Muscle of arm (tissue), 12 donors: ENCODE results near the gene ZNF804A. TPM values are rescaled to one million over a fixed set of nuclear protein-coding genes. Genes with fewer than 3 reads are reported as not detected.
"Not testable (repeated sequence)": the region's sequence is repeated elsewhere in the genome, so short reads cannot be mapped to it uniquely, and the experiment has no call there.

Source experiments
- DNase-seq: peaks from one replicate; pipeline ENCODE4 v3.0.0-alpha.2; 2013
- polyA plus RNA-seq, 12 donors: library from polyadenylated mRNA; unstranded; fragments of 120-200 nt; gene quantifications; one replicate each; pipeline ENCODE4 v1.2.1, GENCODE V29; 2013; ENCODE audit not compliant: insufficient read length in 12 of 12

The ZNF804A gene
- polyA plus RNA-seq, 12 donors, result 0.09 to 0.33 (median 0.24) TPM; not detected in 2

DNA sequence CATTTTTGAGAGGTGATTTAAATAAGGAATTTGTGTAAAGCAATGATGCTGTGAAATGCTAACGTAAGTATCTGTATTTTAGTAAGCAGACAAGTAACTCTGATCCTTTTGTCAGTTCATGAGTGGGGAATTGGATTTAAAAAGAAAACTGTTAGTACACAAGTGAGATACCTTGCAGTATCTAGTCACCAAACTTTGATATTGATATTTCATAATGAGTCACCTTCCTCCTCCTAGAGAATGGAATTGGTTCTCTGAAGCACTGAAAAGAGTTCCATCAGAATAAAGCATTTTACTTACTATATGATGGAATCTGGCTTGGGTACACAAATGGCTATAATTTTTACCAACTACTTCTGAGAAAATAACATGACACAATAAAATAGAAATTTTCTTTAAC, 232.2 kb downstream of the ZNF804A start:
- no peak for DNase-seq

DNA sequence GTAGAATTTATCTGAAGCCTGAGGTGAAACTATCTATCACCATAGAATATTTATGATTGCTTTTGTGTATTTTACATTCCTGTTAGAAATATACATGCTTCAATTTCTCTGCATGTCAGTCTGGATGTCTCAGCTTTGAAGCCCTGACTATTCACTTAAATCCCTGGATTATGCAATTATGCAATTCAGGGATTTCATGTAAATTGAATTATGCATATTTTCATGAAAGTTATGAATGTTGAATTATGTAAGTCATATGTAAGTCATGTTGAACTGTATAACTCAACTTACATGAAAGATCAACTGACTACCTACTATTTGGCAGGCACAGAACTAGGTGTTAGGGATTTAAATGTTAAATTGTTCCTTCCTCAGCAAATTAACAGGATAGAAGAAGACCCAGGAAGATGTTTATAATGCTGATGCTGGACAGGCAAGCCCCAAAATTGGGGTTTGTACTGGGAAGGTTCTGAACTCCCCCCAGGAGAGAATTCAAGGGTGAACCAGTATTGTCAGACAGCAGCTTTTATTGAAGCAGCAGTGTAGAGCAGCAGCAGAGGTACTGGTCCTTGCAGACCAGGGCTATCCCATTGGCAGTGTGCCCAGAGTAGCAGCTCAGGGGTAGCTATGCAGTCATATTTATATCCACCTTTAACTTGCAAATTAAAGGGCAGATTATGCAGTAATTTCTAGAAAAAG, 236.5 kb downstream of the ZNF804A start:
- DNase-seq, result peak; percentile 2

DNA sequence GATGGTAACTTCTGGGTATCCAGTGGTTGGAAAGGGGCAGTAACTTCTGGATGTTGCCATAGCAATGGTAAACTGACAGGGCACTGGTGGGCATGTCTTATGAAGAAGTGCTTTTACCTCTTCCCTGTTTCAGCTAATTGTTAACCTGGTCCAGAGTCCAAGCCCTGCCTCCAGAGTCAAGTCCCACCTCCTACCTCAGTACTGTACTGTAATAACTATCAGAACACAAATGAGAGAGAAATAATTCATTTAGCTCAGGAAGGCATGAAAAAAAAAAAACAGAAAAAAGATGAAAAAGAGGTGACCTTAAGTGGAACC, 237.0 kb downstream of the ZNF804A start:
- DNase-seq, result no peak

DNA sequence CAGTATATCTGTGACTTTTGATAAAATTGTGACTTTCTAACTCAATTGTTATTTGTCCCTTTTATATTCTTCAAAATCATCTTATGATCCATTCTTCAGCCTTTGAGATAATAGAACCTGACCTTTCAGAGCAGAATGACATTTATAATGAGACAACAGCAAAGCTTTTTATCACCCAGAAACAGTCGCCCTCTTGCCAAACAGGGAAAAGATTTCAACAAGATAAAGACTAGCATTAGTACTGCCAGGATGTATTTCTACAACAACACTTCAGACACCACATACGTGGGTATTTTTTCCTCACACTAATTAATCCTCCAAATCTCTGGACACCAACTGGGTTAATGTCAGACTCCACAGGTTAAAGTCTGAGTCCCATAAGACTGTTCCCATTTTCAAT, 249.0 kb downstream of the ZNF804A start:
- DNase-seq, result no peak

DNA sequence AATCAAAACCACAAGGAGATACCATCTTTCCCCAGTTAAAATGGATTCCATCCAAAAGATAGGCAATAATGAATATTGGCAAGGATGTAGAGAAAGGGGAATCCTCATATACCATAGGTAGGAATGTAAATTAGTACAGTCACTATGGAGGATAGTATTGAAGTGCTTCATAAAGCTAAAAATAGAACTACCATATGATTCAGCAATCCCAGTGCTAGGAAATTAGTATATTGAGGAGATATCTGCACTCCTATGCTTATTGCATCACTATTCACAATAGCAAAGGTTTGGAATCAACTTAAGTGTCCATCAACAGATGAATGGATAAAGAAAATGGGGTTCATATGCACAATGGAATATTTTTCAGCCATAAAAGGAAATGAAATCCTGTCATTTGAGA, 251.2 kb downstream of the ZNF804A start:
- DNase-seq, result no peak

DNA sequence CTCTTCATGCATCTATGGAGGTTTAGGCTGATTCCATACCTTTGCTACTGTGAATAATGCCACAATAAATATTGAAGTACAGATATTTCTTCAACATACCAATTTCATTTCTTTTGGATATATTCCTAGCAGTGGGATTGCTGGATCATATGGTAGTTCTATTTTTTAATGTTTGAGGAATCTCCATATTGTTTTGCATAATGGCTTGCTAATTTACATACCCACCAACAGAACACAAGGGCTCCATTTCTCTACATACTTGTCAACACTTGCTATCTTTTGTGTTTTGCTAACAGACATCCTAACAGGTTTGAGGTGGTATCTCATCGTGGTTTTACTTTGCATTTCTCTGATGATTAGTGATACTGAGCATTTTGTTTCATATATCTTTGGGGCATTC, 253.2 kb downstream of the ZNF804A start:
- no peak for DNase-seq

DNA sequence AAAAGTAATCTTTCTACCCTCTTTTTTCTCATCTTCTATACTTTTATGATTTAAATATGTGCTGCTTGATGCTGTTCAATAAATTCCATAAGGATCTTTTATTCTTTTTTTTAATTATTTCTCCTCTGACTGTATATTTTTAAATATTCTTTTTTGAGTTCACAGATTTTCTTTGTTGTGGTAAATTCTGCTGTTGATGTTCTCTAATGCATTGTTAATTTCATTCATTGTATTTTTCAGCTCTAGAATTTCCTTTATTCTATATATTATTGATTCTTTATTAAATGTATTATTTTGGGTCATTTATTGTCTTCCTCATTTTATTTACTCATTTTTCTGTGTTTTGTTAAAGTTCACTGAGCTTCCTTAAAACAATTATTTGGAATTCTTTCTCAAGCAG, 260.9 kb downstream of the ZNF804A start:
- DNase-seq, result no peak

DNA sequence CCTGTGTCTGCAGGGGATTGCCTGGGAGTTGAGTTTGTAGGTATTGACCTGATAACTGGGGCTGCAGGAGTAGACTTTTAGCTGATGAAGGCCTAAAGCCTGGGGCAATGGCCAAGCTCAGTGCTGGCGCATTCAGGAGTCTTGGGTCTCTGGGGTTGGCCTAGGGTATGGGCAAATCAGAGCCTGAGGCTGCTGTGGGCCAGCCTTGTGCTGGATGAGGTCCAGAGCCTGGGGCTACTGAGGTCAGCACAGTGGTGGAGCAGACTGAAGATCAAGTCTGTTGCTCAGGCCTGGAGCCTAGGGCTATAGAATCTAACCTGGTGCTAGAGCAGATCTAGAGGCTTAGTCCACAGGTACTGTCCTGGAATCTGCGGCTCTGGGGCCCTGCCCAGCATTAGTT, 262.4 kb downstream of the ZNF804A start:
- peak; percentile 0 for DNase-seq

DNA sequence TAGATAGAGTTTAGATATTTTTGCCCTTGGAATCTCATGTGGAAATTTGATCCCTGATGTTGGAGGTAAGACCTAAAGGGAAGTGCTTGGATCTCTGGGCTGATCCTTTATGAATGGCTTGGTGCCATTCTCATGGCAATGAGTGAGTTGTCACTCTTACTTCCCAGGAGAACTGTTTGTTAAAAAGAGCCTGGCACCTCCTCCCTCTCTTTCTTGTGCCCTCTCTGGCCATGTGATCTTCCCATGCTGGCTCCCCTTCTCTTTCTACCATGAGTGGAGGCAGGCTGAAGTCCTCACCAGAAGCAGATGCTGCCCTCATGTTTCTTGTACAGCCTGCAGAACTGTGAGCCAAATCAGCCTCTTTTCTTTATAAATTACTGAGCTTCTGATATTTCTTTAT, 276.9 kb downstream of the ZNF804A start:
- DNase-seq, result no peak

DNA sequence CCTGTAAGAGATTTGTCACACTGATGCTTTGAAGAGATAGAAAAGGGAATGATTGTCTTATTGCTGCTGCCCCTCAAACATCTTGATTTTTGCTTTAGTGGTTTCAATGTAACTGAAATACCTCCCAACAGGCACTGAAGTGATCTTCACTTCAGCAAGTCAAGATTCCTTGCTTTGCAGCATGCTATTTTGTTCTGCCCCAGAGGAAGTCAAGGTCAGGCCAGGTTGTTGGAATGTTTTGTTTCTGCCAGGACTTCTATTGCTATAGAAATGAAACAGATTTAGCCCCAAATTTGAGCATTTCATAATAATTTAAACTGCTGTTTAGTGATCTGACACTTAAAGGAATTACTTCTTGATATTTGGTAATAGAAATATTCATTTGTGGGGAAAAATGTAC, 277.6 kb downstream of the ZNF804A start:
- no peak for DNase-seq

DNA sequence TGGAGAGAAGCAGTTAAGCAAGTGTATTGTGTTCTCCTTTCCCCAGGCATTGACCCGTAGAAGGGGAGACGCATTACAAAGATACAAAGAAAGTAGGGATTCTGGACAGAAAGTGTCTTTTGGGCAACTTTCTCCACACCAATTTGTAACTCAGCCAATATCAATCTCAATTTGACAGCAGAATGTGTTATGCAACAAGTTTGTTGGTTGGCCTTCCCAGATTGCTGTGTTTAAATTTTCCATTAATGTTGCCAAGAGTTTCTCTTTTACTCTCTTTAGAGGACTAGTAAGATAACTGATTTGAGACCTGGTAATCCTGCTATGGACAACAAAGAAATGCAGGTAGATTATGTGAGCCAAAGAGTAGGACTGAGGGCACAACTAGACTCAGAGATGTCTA, 279.6 kb downstream of the ZNF804A start:
- no peak for DNase-seq

DNA sequence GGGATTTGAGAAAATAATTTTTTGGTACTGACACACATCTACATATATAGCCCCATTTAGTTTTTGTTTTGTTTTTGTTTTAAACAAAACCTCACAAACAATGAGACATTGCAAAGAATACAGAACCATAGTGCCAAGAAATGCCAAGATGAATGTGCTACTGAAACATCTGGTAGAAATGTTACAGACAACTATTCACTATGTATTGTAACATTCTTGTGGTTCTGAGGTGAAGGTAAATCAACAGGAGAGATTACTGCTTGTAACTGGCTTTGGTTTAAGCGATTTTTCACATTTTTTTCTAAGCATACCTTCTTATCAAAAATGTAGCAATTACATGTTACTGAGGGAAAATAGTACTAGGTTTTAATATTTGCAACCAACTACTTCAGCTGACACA, 281.3 kb downstream of the ZNF804A start:
- no peak for DNase-seq

DNA sequence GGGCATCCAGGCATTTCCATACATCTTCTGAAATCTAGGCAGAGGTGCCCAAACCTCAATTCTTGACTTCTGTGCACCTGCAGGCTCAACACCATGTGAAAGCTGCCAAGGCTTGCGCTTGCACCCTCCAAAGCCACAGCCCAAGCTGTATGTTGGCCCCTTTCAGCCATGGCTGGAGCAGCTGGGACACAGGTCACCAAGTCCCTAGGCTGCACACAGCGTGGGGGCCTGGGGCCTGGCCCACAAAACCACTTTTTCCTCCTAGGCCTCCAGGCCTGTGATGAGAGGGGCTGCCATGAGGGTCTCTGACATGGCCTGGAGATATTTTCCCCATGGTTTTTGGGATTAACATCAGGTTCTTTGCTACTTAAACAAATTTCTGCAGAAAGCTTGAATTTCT, 288.3 kb downstream of the ZNF804A start:
- DNase-seq, result not testable (repeated sequence)

DNA sequence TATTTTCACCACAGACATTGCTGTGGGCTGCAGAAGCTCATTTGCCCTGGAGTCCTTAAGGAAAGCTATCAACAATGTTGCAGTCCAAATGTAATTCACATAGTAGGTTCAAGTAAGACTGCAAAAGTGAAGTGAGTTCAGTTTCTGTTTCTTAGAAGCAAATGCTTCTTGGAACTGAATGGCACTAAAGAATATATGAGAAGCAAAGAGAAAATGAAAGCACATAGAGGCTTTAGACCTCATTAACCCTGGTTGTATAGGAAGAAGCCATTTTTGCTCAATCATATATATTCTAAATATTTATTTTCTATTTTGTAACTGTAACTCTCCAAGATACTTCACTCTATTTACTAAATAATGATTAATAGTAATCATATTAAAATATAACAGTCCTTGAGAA, 292.0 kb downstream of the ZNF804A start:
- no peak for DNase-seq

DNA sequence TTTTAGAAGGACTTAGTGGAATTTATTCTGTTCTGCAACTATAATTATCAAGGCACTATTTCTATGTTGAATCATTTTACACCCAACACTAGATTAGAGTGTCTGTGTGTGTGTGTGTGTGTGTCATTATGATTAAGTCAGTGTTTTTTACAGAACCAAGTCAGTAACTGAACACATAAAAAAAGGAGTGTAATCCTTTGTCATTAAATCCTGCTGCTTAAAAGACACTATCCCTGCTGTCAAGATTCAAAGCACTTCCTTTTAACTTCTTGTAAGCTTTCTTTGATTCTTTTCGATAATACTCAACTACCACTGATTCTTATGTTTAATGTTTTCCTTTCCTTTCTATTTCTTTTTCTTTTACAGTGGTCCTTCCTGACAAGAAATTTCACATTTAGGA, 306.7 kb downstream of the ZNF804A start:
- no peak for DNase-seq

DNA sequence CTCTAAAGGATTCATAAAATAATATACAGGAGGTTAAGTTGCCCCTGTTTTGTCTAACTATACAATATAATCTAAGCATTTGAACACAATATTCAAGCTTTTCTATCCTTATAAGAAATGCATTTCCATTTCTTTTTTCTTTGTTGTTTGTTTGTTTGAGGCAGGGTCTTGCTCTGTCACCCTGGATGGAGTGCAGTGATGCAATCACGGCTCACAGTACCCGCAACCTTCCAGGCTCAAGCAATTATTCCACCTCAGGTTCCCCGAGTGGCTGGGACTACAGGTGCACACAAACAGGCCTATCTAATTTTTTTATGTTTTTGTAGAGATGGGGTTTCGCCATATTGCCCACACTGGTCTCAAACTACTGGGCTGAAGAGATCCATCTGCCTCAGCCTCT, 307.8 kb downstream of the ZNF804A start:
- DNase-seq, result no peak

DNA sequence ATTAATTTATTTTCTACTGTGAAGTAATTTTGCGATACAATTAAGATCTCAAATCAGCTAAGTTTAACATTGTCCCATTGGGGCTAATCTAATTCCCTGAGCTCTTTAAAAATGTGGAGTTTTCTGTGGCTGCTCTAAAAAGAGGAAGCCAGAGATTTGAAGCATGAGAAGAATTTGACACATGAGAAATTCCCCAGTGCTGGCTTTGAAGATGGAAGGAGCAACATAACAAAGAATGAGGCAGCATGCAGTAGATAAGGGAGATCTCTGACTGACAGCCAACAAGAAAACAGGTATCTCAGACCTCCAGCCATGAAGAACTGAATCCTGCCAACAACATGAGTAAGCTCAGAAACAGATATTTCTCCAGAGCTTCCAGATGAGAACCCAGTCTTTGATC, 308.4 kb downstream of the ZNF804A start:
- DNase-seq, result no peak

DNA sequence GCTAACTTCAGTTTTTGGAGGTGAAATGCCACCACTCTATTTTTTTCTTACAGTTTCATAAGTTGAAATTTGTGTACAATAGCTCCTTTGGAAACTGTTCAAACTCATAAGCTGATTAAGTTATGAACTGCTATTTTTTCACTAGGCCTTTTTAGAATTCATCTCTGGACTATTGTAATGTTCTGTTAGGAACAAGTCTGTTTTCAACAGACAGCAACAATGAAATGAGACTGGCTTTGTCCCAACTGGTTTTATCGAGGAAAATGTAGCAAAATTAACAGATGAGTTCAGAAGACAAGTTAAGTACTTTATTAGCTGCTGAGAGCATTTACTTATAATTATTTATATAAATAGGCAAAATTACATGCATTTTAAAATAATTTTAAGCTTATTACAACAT, 310.6 kb downstream of the ZNF804A start:
- DNase-seq, result no peak

DNA sequence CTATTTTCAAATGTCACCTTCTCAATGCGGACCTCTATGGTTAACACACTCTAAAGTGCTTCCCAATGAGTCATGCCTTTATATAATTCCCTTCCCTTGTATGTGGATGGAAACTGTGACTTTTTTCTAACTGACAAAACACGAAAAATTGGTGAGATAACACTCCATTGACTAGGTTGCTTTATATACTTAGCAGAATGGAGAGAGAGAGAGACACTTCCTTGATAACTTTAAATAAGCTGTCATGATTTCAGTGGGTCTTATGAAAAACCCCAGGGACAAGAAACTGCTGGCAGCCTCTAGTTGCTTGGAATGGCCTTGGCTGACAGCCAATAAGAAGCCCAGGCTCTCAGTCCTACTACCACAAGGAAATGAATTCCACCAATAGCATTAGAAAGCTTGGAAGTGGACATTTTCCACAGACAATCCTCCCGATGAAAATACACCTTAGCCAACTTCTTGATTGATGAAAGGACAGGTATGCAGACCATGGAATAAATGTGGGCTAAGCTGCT, 322.2 kb downstream of the ZNF804A start:
- DNase-seq, result no peak

DNA sequence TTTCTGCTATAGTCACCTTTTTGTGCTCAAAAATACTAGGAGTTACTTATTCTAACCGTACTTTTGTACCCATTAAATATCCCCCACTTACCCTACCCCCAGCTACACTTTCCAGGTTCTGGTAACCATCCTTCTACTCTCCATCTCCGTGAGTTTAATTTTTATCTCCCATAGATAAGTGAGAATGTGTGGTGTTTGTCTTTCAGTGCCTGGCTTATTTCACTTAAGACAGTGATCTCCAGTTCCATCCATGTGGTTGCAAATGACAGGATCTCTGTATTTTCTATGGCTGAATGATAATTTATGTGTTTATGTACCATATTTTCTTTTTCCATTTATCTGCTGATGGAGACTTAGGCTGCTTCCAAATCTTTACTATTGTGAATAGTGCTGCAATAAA, 323.3 kb downstream of the ZNF804A start:
- no peak for DNase-seq

DNA sequence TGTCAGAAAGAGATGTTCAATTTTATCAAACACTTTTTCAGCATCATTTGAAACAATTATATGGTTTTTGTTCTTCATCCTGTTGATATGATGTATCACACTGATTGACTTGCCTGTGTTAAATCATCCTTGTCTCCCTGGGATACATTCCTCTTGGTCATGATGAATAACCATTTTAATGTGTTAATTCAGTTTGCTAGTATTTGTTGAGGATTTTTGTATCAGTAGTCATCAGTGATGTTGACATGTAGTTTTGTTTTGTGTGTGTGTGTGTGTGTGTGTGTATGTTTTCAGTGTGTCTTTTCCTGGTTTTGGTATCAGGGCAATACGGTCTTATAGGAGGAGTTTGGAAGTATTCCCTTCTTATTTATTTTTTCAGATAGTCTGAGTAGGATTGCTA, 325.4 kb downstream of the ZNF804A start:
- no peak for DNase-seq

DNA sequence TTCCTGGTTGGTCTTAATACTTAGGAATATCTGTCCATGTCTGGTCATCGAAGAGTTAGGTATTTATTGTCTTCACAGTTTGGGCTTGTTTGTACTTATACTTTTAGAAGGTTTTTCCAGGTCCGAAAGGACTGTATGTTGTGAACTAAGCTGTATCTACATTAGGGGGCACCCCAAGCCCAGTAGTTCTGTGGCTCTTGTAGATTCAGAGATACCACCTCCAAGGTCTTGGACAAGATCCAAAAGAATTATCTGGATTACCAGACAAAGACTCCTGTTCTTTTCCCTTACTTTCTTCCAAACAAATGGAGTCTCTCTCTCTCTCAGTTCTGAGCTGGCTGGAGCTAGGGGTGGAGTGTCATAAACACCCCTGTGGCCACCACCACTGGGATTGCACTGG, 328.7 kb downstream of the ZNF804A start:
- no peak for DNase-seq

DNA sequence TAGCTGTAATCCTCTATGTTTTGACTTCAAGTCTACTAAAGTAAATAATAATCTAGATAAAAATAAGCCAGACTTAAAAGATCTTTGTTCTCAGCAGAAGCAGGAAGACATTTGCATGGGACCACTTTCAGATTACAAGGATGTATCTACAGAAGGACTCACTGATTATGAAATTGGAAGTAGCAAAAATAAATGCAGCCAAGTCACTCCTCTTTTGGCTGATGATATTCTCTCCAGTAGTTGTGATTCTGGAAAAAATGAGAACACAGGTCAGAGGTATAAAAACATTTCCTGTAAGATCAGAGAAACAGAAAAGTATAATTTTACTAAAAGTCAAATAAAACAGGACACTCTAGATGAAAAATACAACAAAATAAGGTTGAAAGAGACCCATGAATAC, 338.4 kb downstream of the ZNF804A start:
- peak; percentile 4 for DNase-seq

DNA sequence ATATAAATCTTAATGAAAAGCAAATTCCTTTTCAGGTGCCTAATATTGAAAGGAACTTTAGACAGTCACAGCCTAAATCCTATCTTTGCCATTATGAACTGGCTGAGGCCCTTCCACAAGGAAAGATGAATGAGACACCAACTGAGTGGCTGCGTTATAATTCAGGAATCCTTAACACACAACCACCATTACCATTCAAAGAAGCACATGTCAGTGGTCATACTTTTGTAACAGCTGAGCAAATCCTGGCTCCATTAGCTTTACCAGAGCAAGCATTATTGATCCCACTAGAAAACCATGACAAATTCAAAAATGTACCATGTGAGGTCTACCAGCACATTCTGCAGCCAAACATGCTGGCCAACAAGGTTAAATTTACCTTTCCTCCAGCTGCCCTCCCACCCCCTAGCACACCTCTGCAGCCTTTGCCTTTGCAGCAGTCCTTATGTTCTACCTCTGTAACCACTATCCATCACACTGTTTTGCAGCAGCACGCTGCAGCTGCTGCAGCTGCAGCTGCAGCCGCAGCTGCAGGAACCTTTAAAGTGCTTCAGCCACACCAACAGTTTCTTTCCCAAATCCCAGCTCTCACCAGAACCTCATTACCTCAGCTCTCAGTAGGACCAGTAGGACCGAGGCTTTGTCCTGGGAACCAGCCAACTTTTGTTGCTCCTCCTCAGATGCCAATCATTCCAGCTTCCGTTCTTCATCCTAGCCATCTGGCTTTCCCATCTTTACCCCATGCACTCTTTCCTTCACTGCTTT, 340.1 kb downstream of the ZNF804A start:
- DNase-seq, result no peak
